Memory B cell (primary cell): ENCODE data around the gene C1orf50.
"Not testable (repeated sequence)": the region's sequence is repeated elsewhere in the genome, so short reads cannot be mapped to it uniquely, and the experiment has no call there.

Source experiments
- ATAC-seq: fragments of 150-1000 bp; cut with Tn5 transposase; 2 replicates; pipeline ENCODE4 v1.10.0; 2021; ENCODE audit warnings: low read depth, mild to moderate bottlenecking, moderate library complexity
- DNase-seq, 2 donors: peaks; one replicate each; pipeline ENCODE4 v3.0.0; 2022; ENCODE audit warnings: low spot score in 2 of 2
- H3K27ac Mint-ChIP-seq: one replicate; pipeline ENCODE4 v1.8.0; 2022; ENCODE audit warnings: mild to moderate bottlenecking, moderate library complexity, mixed read lengths
- H3K27me3 Mint-ChIP-seq: one replicate; pipeline ENCODE4 v1.8.0; 2022; ENCODE audit warnings: mixed read lengths
- H3K36me3 Mint-ChIP-seq: one replicate; pipeline ENCODE4 v1.8.0; 2022; ENCODE audit warnings: mild to moderate bottlenecking, mixed read lengths
- H3K4me1 Mint-ChIP-seq: one replicate; pipeline ENCODE4 v1.8.0; 2022; ENCODE audit warnings: mixed read lengths
- H3K4me3 Mint-ChIP-seq: one replicate; pipeline ENCODE4 v1.8.0; 2022; ENCODE audit warnings: mild to moderate bottlenecking, moderate library complexity, mixed read lengths
- H3K9me3 Mint-ChIP-seq: one replicate; pipeline ENCODE4 v1.8.0; 2022; ENCODE audit warnings: mixed read lengths

The C1orf50 gene

GRCh38 chr1:42766741-42767509 lies at the start of gene C1orf50, which contains the start of gene P3H1:
Gene C1orf50 (plus strand): TSS chr1:42767249. CDS start chr1:42767312, 63 bp downstream.
Gene P3H1 (minus strand): TSS chr1:42767028. CDS start chr1:42766971, 57 bp downstream.
- Mint-ChIP-seq H3K4me3 (no peak within 1 kb of the TSS), H3K27me3 (no peaks in the 10 kb centered on the region), H3K36me3 (peaks cover 3% of the 10 kb centered on the region), H3K9me3 (no peaks in the 10 kb centered on the region), H3K27ac (peak within 1 kb of the TSS; percentile 89), H3K4me1 (peaks cover 10% of the 10 kb centered on the region)
- ATAC-seq (peak; percentile 87), DNase-seq (peak; percentile 97 to 99)

GRCh38 chr1:42720868-42721267 lies 46.2 kb upstream of the C1orf50 start:
- Mint-ChIP-seq H3K36me3 (peaks cover 19% of the 10 kb centered on the region), H3K27ac (no peak overlapping the region), H3K4me3 (no peak overlapping the region), H3K27me3 (no peaks in the 10 kb centered on the region), H3K9me3 (no peaks in the 10 kb centered on the region), H3K4me1 (no peaks in the 10 kb centered on the region)
- no peak for ATAC-seq
- no peak for DNase-seq

DNA sequence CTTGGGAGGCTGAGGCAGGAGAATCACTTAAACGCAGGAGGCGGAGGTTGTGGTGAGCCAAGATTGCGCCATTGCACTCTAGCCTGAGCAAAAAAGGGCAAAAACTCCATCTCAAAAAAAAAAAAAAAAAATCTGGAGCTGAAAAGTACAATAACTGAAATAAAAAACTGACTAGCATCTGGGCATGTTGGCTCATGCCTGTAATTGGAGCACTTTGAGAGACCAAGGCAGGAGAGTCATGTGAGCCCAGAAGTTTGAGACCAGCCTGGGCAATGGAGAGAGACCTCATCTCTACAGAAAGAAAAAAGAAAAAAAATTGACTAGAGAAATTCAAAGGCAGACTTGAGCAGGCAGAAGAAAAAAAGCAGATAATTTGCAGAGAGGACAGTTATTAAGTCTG lies 45.1 kb upstream of the C1orf50 start:
- Mint-ChIP-seq H3K36me3 (peaks cover 14% of the 10 kb centered on the region), H3K27me3 (no peaks in the 10 kb centered on the region), H3K9me3 (no peaks in the 10 kb centered on the region), H3K4me1 (no peaks in the 10 kb centered on the region), H3K4me3 (no peak overlapping the region), H3K27ac (no peak overlapping the region)
- no peak for ATAC-seq
- no peak for DNase-seq

DNA sequence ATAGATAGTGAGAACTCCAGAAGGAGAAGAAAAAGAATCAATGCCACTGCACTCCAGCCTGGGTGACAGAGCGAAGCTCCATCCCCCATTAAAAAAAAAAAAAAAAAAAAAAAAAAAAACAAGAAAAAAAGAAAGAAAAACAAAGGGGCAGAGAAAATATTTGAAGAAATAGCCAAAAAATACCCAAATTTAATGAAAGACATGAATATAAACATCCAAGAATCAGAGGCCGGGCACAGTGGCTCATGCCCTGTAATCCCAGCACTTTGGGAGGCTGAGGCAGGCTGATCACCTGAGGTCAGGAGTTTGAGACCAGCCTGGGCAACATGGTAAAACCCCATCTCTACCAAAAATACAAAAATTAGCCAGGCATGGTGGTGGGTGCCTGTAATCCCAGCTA lies 44.6 kb upstream of the C1orf50 start:
- H3K4me1 Mint-ChIP-seq, ATAC-seq, DNase-seq, H3K27ac Mint-ChIP-seq, H3K36me3 Mint-ChIP-seq, H3K4me3 Mint-ChIP-seq, H3K27me3 Mint-ChIP-seq, H3K9me3 Mint-ChIP-seq: not testable (repeated sequence)

- Mint-ChIP-seq H3K9me3 (no peaks in the 10 kb centered on the region), H3K27me3 (no peaks in the 10 kb centered on the region), H3K4me3 (no peak overlapping the region), H3K27ac (no peak overlapping the region), H3K36me3 (peaks cover 2% of the 10 kb centered on the region), H3K4me1 (no peaks in the 10 kb centered on the region)
- no peak for DNase-seq
- no peak for ATAC-seq
These were observed 43.5 kb upstream of the C1orf50 start for GRCh38 chr1:42723511-42723910.

DNA sequence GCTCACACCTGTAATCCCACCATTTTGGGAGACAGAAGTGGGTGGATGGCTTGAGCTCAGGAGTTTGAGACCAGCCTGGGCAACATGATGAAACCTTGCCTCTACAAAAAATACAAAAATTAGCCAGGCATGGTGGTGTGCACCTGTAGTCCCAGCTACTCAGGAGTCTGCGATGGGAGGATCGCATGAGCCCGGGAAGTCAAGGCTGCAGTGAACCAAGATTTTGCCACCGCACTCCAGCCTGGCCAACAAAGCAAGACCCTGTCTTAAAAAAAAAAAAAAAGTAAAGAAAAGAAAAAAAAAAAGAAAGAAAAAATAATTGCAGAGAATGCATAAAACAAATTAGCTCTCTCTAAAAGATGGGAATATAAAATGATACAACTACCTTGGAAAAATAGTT lies 41.2 kb upstream of the C1orf50 start:
- not testable (repeated sequence) for ATAC-seq, H3K4me1 Mint-ChIP-seq

DNA sequence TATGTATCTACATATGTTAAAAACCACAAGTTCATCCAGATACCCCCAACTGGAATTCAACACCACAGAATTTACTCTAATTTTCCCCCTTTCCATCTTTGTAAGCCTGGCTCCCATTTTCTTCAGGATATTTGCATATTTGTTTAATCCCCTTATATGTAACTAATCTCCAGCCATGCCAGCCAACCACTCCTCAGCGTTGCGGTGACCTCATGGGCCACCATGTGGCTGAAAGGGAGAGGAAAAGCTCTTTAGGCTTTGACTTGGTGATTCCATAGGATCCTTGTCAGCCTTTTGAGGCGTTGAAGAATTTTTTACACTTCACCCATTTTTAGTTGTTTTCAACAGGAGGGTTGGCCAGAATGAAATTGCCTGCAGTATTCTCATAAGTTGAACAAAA lies 37.0 kb upstream of the C1orf50 start:
- H3K27me3 Mint-ChIP-seq, result no peaks in the 10 kb centered on the region
- peaks cover 6% of the 10 kb centered on the region for H3K4me1 Mint-ChIP-seq
- no peak overlapping the region for H3K4me3 Mint-ChIP-seq
- ATAC-seq, result no peak
- H3K36me3 Mint-ChIP-seq, result no peaks in the 10 kb centered on the region
- no peak overlapping the region for H3K27ac Mint-ChIP-seq
- DNase-seq, result no peak
- H3K9me3 Mint-ChIP-seq, result no peaks in the 10 kb centered on the region

More for the DNA sequence above, 41.2 kb upstream of the C1orf50 start:
- not testable (repeated sequence) for H3K36me3 Mint-ChIP-seq, H3K27ac Mint-ChIP-seq, H3K4me3 Mint-ChIP-seq, H3K9me3 Mint-ChIP-seq, DNase-seq, H3K27me3 Mint-ChIP-seq

- ATAC-seq (peak; percentile 67), DNase-seq (no peak)
- Mint-ChIP-seq H3K27ac (no peak overlapping the region), H3K4me1 (peaks cover 6% of the 10 kb centered on the region), H3K36me3 (no peaks in the 10 kb centered on the region), H3K4me3 (no peak overlapping the region), H3K27me3 (no peaks in the 10 kb centered on the region), H3K9me3 (no peaks in the 10 kb centered on the region)
These were observed 36.1 kb upstream of the C1orf50 start for GRCh38 chr1:42730988-42731387.

DNA sequence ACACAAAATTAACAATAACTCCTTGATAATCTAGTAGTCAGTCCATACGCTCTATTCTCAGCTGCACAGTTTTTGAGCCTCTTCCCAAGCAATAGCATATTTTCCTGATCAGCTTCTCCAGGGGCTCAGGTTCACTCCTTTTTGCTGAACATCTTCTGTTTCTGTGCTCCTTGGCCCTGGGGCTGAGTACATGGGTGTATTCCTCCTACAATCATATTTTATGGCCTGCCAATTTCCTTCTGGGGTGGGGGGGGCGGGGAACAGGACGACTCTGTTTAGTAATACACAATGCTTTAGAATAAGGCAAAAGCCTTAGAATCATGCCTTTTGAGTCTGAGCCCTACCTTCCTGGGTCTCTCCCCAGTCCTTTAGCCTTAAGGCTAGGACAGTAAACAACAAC lies 35.5 kb upstream of the C1orf50 start:
- H3K4me1 Mint-ChIP-seq, result peaks cover 9% of the 10 kb centered on the region
- DNase-seq (no peak), ATAC-seq (no peak)
- H3K27me3 Mint-ChIP-seq, result no peaks in the 10 kb centered on the region
- H3K36me3 Mint-ChIP-seq, result no peaks in the 10 kb centered on the region
- no peaks in the 10 kb centered on the region for H3K9me3 Mint-ChIP-seq
- no peak overlapping the region for H3K4me3 Mint-ChIP-seq
- H3K27ac Mint-ChIP-seq, result no peak overlapping the region

- H3K27ac Mint-ChIP-seq, result no peak overlapping the region
- H3K9me3 Mint-ChIP-seq, result no peaks in the 10 kb centered on the region
- DNase-seq, result no peak
- peaks cover 14% of the 10 kb centered on the region for H3K4me1 Mint-ChIP-seq
- H3K36me3 Mint-ChIP-seq, result no peaks in the 10 kb centered on the region
- no peak overlapping the region for H3K4me3 Mint-ChIP-seq
- no peak for ATAC-seq
- H3K27me3 Mint-ChIP-seq, result no peaks in the 10 kb centered on the region
These were observed 34.8 kb upstream of the C1orf50 start for GRCh38 chr1:42732126-42732680.

- H3K27me3 Mint-ChIP-seq, result no peaks in the 10 kb centered on the region
- DNase-seq (no peak), ATAC-seq (no peak)
- H3K4me1 Mint-ChIP-seq, result peaks cover 16% of the 10 kb centered on the region
- H3K4me3 Mint-ChIP-seq, result no peak overlapping the region
- no peaks in the 10 kb centered on the region for H3K36me3 Mint-ChIP-seq
- no peak overlapping the region for H3K27ac Mint-ChIP-seq
- H3K9me3 Mint-ChIP-seq, result no peaks in the 10 kb centered on the region
These were observed 33.4 kb upstream of the C1orf50 start for GRCh38 chr1:42733415-42734200.

GRCh38 chr1:42734201-42735035 lies 32.6 kb upstream of the C1orf50 start:
- DNase-seq (no peak), ATAC-seq (no peak)
- Mint-ChIP-seq H3K4me3 (no peak overlapping the region), H3K27me3 (no peaks in the 10 kb centered on the region), H3K27ac (no peak overlapping the region), H3K9me3 (no peaks in the 10 kb centered on the region), H3K4me1 (peaks cover 16% of the 10 kb centered on the region), H3K36me3 (no peaks in the 10 kb centered on the region)

GRCh38 chr1:42735056-42735455 lies 32.0 kb upstream of the C1orf50 start:
- DNase-seq (no peak), ATAC-seq (no peak)
- Mint-ChIP-seq H3K27ac (no peak overlapping the region), H3K9me3 (no peaks in the 10 kb centered on the region), H3K4me1 (peaks cover 16% of the 10 kb centered on the region), H3K27me3 (no peaks in the 10 kb centered on the region), H3K36me3 (no peaks in the 10 kb centered on the region), H3K4me3 (no peak overlapping the region)
